Measurements from ENCODE around the gene HBG1. TPM values are rescaled to one million over a fixed set of nuclear protein-coding genes. Genes with fewer than 3 reads are reported as not detected.

The HBG1 gene
- total RNA-seq, 1 donor from 2014 or later = not detected

- H3K9me3 Mint-ChIP-seq (ENCODE audit: low read depth) = no peaks in the 10 kb centered on the region
- no peak overlapping the region for H3K4me3 Mint-ChIP-seq (ENCODE audit: unreplicated experiment)
- H3K4me1 Mint-ChIP-seq (ENCODE audit: low read depth) = no peaks in the 10 kb centered on the region
- DNase-seq (ENCODE audit: low spot score) = no peak
- H3K27me3 Mint-ChIP-seq (ENCODE audit: low read depth) = peaks cover 34% of the 10 kb centered on the region
- no peaks in the 10 kb centered on the region for H3K36me3 Mint-ChIP-seq (ENCODE audit: low read depth)
- H3K27ac Mint-ChIP-seq (ENCODE audit: unreplicated experiment) = no peak overlapping the region
- no peak for TF ChIP-seq CTCF (IDR thresholded peaks at IDR 0.05)
These were observed 46.3 kb downstream of the HBG1 start for GRCh38 chr11:5203366-5203765.

GRCh38 chr11:5200582-5200981 is 49.1 kb downstream of the HBG1 start, which contains the start of gene OR51V1:
Gene OR51V1 (minus strand): TSS chr11:5200682. CDS start chr11:5200682, 0 bp downstream.
- Mint-ChIP-seq H3K4me1 (ENCODE audit: low read depth) (no peaks in the 10 kb centered on the region), H3K9me3 (ENCODE audit: low read depth) (no peaks in the 10 kb centered on the region), H3K36me3 (ENCODE audit: low read depth) (no peaks in the 10 kb centered on the region), H3K27me3 (ENCODE audit: low read depth) (peaks cover 33% of the 10 kb centered on the region), H3K4me3 (ENCODE audit: unreplicated experiment) (no peak within 1 kb of the TSS), H3K27ac (ENCODE audit: unreplicated experiment) (no peak within 1 kb of the TSS)
- no peak for TF ChIP-seq CTCF (IDR thresholded peaks at IDR 0.05)
- no peak for DNase-seq (ENCODE audit: low spot score)

GRCh38 chr11:5198285-5198684 is 51.4 kb downstream of the HBG1 start:
- Mint-ChIP-seq H3K4me3 (ENCODE audit: unreplicated experiment) (no peak overlapping the region), H3K27ac (ENCODE audit: unreplicated experiment) (no peak overlapping the region), H3K9me3 (ENCODE audit: low read depth) (no peaks in the 10 kb centered on the region), H3K27me3 (ENCODE audit: low read depth) (peaks cover 28% of the 10 kb centered on the region), H3K4me1 (ENCODE audit: low read depth) (no peaks in the 10 kb centered on the region), H3K36me3 (ENCODE audit: low read depth) (no peaks in the 10 kb centered on the region)
- DNase-seq (ENCODE audit: low spot score) = no peak
- no peak for TF ChIP-seq CTCF (IDR thresholded peaks at IDR 0.05)

Other genes with a start within 250 kb of the HBG1 start
- not detected in 3 replicates for gene OR52J3, start 203.3 kb downstream of the HBG1 start, total RNA-seq
- not detected in 3 replicates for gene OR52E2, start 190.2 kb downstream of the HBG1 start, total RNA-seq
- not detected in 3 replicates for gene OR52E1, start 180.3 kb downstream of the HBG1 start, total RNA-seq
- gene OR52A5, start 111.5 kb downstream of the HBG1 start, total RNA-seq = not detected in 3 replicates
- gene OR52A1, start 95.1 kb downstream of the HBG1 start, total RNA-seq = not detected in 3 replicates
- gene OR51V1, start 49.2 kb downstream of the HBG1 start, total RNA-seq = not detected in 3 replicates
- not detected in 3 replicates for gene HBB, start 22.8 kb downstream of the HBG1 start, total RNA-seq
- gene HBD, start 15.4 kb downstream of the HBG1 start, total RNA-seq = not detected in 3 replicates
- not detected in 3 replicates for gene HBG2, start 4.9 kb upstream of the HBG1 start, total RNA-seq
- gene HBE1, start 20.1 kb upstream of the HBG1 start, total RNA-seq = not detected in 3 replicates
- not detected in 3 replicates for gene OR51B4, start 52.1 kb upstream of the HBG1 start, total RNA-seq
- gene OR51B2, start 74.4 kb upstream of the HBG1 start, total RNA-seq = not detected in 3 replicates
- gene OR51B5, start 93.7 kb upstream of the HBG1 start, total RNA-seq = 0.20 TPM in 1 of 3 replicates, not detected in the others
- not detected in 3 replicates for gene OR51B6, start 101.7 kb upstream of the HBG1 start, total RNA-seq
- not detected in 3 replicates for gene OR51M1, start 134.0 kb upstream of the HBG1 start, total RNA-seq
- not detected in 3 replicates for gene OR51Q1, start 172.3 kb upstream of the HBG1 start, total RNA-seq
- gene OR51I1, start 191.7 kb upstream of the HBG1 start, total RNA-seq = 0.46 TPM in 1 of 3 replicates, not detected in the others
- gene OR51I2, start 199.5 kb upstream of the HBG1 start, total RNA-seq = not detected in 3 replicates
- not detected in 3 replicates for gene OR52D1, start 238.8 kb upstream of the HBG1 start, total RNA-seq

Data from chondrocyte (in vitro differentiated cells).